Epithelial cell of proximal tubule (primary cell): ENCODE measurements around the gene ANAPC5. TPM values are rescaled to one million over a fixed set of nuclear protein-coding genes. Genes with fewer than 3 reads are reported as not detected.

ENCODE experiments used
- DNase-seq: peaks from one replicate; pipeline ENCODE4 v3.0.0-alpha.2; 2011; ENCODE audit warnings: low read depth
- H3K4me3 ChIP-seq: 2 replicates; pipeline ENCODE4 v1.5.1; 2011; ENCODE audit warnings: low read depth, mild to moderate bottlenecking, low read length
- total RNA-seq: library from RNA; depleted of rRNA; stranded (reverse); fragments of >200 nt; gene quantifications from 2 replicates; pipeline ENCODE4 v1.2.3, GENCODE V29; 2015
- TF ChIP-seq, protein P1 (sequence below): conservative IDR thresholded peaks from 2 replicates; pipeline ENCODE4 v1.5.1; 2012; ENCODE audit warnings: low read depth, mild to moderate bottlenecking, low read length

ANAPC5 gene
- total RNA-seq, 1 donor from 2014 or later: 79.7 TPM

DNA sequence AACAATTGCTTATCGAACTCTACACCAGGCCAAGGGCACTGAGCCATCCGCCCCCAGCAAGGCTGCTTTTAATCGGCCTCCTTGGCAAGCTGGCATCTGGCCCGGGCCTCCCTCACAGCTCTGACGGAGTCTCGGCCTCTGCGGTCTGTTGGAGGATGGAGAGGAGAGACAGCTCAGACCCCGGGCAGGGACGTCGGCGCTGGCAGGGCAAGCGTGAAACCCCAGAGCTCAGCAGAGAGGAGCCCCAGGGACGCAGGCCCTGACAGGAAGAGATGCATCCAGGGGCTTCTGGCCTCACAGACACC lies 73.2 kb downstream of the ANAPC5 start:
- no peak for DNase-seq
- TF ChIP-seq, protein P1, sequence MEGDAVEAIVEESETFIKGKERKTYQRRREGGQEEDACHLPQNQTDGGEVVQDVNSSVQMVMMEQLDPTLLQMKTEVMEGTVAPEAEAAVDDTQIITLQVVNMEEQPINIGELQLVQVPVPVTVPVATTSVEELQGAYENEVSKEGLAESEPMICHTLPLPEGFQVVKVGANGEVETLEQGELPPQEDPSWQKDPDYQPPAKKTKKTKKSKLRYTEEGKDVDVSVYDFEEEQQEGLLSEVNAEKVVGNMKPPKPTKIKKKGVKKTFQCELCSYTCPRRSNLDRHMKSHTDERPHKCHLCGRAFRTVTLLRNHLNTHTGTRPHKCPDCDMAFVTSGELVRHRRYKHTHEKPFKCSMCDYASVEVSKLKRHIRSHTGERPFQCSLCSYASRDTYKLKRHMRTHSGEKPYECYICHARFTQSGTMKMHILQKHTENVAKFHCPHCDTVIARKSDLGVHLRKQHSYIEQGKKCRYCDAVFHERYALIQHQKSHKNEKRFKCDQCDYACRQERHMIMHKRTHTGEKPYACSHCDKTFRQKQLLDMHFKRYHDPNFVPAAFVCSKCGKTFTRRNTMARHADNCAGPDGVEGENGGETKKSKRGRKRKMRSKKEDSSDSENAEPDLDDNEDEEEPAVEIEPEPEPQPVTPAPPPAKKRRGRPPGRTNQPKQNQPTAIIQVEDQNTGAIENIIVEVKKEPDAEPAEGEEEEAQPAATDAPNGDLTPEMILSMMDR: no peak
- H3K4me3 ChIP-seq: no peak overlapping the region

DNA sequence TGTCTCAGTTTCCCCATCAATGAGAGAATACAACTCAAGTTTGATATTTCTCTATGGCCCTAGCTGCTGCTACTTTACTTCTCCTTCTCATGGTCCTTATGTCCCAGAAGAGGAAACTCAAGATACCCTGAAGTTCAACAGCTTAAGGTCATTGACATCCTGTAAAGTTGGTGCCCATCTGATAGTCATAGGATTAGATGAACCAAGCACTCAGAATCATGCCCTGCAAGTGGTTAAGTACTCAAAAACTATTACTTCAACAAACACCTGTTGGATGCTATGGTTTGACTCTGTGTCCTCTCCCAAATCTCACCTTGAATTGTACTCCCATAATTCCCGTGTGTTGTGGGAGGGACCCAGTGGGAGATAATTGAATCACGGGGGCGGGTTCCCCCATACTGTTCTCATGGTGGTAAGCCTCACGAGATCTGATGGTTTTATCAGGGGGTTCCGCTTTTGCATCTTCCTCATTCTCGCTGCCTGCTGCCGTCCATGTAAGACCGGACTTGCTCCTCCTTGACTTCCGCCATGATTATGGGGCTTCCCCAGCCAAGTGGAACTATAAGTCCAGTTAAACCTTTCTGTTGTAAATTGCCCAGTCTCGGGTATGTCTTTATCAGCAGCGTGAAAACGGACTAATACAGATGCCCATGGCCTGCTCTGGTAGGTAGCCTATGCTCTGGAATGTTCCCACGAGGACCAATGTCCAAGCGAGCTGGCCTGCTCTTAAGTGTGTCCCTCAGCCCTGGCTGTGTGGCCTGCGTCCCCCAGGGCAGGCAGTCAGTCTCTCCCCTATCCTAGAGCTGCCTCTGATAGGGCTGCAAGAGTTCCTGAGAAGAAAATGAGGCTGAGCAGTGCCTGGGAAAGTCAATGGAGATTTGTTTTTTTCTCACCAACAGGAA lies 73.8 kb downstream of the ANAPC5 start:
- DNase-seq: no peak
- TF ChIP-seq, protein P1: no peak
- no peak overlapping the region for H3K4me3 ChIP-seq

DNA sequence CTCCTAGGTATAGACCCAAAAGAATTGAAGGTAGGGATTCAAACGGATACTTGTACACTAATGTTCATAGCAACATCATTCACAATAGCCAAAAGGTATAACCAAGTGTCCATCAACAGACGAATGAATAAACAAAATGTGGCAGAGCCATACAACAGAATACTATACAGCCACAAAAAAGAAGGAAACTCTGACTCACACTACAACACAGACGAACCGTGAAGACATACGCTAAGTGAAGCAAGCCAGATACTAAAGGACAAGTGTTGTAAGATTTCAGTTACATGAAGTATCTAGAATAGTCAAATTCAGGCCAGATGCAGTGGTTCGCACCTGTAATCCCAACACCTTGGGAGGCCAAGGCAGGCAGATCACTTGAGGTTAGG lies 74.8 kb downstream of the ANAPC5 start:
- H3K4me3 ChIP-seq: no peak overlapping the region
- peak; percentile 27 for DNase-seq
- TF ChIP-seq, protein P1: no peak

DNA sequence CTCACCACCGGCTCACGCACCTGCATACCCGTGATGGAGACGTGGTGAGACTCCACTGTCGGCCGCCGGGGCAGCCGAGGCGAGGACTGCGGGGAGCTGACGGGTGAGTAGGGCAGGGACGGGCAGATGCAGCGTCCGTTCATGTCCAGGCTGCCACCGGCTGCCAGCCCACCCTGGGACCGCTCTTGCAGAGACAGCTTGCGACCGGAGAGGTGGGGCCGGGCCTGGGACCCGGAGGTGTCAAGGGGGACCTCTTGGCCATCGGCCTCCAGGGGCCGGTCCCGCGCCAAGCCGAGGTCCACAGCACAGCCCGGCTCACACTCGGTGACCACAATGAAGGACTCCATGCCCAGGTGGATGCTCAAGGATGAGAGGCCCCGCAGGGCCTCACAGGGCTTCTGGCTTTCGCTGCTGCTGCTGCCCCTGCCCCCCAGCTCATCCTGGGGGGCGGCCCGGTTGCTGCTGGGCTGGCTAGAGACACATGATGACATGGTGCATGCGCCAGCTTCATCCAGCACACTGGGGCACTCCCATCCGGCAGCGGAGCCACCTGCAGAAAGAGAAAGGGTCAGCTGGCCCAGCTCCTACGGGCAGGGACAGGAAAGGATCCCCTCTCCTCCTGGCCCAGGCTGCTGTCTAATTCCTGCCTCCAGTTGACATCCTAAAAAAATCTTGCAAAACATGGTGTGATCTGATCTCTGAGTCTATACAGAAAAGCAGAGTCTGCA lies 78.0 kb downstream of the ANAPC5 start:
- no peak overlapping the region for H3K4me3 ChIP-seq
- DNase-seq: no peak
- TF ChIP-seq, protein P1: no peak

DNA sequence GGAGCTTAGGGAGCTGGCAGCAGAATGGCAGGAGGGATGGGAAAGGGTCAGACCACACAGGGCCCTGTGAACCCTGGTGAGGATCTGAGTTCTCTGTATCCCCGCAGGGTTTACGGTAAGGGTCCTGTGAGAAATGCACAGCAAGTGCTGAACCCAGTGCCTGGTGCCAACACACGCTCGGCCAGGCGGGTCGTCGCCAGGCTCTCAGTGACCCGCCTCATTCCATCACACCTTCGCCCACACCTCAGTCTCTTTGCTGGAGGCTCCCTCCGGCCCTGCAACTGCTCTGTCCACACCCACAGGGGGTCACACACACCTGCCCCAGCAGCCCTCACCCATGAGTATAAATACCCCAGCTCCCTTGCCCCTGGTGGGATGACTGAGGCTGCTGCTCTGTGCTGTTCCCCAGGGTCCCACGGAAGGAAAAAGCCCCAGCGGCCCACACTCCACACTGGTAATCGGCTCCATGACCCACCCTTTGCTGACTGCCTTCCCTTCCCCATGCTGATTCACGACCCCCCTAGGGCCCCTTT lies 78.8 kb downstream of the ANAPC5 start:
- H3K4me3 ChIP-seq: no peak overlapping the region
- no peak for DNase-seq
- TF ChIP-seq, protein P1: no peak

DNA sequence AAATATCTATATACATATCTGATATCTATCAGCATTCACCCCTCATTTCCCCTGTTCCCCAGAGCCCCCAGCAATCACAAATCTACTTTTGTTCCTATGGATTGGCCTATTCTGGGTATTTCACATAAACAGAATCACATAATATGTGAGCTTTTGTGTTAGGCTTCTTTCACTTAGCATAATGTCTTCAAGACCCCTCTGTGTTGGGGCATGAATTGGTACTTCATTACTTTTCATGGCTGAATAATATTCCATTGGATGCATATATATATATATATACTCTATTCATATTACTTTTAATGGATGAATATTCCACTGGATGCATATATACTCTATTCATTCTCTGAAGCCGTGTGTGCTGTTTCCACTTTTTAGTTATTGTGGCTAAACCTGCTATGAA lies 84.4 kb downstream of the ANAPC5 start:
- DNase-seq: no peak
- TF ChIP-seq, protein P1: no peak
- no peak overlapping the region for H3K4me3 ChIP-seq
